Measurements from ENCODE around the gene KNDC1.

KNDC1 gene

DNA sequence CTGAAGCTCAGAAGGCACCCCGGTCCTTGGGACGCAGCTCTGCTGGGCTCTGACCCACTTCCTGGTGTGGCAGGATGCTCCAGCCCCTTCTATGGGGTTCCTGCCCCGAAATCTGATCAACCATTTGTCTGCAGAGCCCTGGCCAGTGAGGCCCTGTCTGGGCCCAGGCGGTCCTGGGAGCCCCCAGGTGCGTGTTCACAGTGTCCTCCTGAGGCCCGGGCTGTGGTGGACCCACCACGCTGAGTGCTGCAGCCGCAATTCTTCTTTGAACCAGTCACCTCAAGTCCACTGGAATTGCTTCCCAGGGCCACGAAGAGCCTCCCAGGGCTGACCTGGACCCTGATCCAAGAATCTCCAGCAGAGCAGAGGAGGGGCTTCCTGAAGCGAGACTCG lies 19.1 kb downstream of the KNDC1 start:
- no peak for DNase-seq

DNA sequence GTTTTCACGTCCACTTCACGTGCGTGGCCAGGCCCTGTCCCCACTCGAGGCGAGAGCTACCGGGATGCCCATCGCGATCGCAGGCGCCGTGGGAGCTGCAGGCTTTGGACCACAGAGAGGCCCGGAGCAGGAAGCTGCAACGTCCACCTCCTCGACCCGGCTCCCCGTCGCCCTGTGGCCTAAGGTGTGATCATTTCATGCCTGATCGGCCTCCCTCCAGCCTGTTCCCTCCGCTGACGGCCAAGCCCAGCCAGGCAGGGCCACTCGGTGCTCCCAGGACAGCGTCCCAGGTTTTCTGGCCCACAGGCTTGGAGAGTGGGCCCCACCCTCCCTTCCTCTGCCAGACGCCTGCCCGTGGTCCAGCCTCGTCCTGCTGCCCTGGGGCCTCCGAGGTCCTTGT lies 19.6 kb downstream of the KNDC1 start:
- DNase-seq: no peak

DNA sequence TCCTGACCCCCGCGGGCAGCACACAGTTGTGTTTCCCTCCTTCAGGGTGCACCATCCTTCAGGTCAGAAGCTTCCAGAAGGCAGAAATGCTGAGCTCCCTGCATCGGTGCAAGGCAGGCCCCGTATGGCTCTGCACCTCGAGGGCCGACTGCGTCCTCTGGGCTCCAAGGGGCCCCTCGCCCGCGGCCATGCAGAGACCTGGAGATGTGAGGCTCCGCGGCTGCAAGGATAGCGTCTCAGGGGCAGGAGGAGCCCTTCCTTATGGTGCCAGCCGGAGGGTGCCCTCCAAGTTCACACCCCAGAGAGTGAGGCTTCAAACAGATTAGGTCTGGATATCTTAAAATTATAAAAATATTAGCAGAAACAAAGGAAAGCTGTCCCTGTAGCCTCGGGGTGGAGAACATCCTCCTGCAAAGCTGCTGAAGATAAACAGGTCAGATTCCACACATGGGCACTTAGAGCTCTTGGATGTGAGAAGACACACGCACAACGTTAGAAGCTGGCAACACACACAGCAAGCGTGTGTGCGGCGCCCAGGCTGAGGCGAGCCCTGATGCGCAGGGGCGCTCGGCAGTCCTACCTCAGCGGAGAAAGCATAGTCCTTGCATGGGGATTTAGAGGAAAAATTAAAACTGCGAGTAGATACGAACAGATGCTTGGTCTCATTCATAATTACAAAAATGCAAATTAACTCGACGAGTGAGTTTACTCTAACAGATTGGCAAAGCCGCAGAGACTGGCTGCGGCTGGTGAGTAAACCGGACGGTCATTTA lies 20.4 kb downstream of the KNDC1 start:
- DNase-seq: no peak

DNA sequence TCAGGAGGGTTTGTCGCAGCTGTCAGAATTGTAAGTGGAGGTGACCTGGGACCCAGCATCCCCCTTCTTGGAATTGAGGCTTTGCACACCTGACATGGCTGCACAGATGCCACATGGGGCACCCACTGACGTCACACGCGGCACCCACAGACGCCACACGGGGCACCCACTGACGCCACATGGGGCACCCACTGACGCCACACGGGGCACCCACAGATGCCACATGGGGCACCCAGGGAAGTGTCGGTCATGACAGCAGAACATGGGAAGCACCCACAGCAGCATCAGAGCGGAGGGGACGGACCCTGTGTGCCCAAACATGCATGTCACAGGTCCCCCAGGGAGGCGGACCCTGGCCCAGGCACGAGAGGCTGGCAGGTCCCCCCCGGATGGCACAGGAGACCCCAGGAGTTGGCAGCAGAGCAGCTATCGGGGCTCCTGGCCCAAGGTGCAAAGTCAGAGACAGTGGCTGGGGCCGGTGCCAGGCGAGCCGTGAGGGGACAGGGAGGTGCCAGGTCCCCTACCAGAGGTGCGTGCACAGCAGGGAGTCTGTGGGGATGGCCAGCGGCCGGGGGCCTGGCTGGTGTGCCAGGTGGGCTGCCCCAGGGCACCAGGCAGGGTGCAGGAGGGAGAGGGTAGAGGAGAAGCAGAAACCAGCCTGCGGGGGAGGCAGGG lies 21.1 kb downstream of the KNDC1 start:
- DNase-seq: no peak

DNA sequence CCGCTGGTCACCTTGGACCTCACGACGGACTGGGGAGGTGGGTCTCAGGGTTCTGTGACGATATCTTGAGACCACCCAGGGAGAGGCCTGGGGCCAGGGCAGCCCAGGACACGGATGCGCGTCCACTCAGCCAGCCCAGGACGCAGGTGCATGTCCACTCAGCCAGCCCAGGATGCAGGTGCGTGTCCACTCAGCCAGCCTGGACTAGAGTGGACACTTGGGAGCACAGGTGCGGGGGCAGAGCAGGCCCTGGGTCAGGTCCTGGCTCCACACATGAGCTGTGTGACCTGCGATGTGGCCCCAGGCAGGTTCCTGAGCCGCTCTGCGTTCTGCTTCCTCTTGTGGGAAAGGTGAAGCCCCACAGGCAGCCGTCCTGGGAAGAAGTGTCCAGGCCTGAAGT lies 22.2 kb downstream of the KNDC1 start:
- DNase-seq: no peak

DNA sequence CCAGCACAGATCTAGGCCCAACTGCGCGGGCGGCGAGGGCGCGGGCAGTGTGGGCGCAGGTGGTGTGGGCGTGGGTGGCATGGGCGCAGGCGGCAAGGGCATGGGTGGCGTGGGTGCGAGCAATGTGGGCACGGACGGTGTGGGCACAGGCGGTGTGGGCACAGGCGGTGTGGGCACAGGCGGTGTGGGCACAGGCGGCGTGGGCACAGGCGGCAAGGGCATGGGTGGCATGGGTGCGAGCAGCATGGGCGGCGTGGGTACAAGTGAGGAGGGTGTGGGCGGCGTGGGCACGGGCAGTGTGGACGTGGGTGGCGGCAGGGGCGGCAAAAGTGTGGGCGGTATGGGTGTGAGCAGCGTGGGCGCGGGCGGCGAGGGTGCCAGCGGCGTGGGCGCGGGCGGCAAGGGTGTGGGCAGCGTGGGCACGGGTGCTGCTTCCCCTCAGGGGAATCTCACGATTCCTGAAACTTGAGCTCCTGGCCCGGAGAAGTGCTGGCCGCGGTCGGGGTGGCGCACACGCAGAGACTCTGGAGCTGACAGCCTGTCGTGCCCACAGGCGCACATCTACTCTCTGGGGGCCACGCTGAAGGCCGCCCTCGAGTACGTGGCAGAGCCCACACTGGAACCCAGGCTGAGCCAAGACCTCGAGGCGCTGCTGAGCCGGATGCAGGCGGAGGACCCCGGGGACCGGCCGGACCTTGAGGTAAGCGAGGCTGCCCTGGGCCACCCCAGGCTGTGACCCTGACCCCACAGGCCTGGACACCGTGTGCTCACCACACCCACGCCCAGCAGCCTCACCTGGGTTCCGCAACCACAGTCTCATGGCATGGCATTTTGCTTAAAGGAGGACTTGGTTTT lies 23.0 kb downstream of the KNDC1 start:
- no peak for DNase-seq

DNA sequence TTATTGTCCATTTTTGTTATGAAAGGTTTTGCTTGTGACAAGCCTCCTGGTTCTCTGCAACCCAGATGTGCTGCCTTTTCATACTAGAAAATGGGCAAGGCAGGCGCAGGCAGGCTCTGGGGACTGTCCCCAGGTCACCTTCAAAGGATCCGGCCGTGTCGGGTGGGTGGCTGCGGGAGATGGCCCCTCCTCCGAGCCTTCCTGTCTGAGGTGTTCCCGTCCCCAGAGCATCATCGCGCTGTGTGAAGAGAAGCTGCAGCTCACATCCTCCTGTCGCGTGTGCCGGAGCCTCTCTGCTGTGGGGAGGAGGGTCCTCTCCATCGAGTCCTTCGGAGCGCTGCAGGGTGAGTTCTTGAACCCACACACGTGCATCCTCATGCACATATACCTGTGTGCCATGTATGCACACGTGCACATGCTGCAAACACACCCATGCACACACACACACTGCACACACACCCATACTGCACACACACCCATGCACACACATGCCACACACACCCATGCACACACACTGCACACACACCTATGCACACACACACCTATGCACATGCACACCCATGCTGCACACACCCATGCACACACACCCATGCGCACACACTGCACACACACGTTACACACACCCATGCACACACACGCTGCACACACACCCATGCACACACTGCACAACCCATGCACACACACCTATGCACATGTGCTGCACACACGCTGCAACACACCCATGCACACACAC lies 23.8 kb downstream of the KNDC1 start:
- DNase-seq: no peak

DNA sequence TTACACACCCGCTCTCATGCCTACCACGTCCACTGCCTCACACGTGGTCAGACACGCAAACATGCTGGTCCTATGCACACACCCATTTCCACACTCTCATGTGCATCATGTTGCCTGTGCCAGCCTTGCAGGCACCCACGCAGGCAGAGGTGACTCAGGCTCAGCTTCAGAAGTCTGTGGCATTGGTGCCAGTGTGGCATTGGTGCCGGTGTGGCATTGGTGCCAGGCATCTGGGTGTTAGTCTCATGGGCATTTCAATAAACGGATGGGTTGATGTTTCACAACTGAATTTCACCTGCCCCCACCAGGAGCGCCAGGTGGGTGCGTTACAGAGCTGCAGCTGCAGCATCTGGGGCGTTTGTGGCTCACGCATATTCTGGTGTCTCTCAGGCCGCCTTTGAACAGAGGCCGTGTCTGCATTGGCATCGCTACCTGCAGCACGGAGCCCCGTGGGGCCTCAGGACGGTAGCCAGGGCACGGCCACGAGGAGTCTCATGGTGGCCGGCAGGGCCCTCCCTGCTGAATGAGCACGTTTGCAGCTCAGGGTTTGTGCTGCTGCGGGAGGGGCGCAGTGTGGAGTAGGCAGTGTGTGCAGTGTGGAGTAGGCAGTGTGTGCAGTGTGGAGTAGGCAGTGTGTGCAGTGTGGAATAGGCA lies 24.7 kb downstream of the KNDC1 start:
- DNase-seq: no peak

DNA sequence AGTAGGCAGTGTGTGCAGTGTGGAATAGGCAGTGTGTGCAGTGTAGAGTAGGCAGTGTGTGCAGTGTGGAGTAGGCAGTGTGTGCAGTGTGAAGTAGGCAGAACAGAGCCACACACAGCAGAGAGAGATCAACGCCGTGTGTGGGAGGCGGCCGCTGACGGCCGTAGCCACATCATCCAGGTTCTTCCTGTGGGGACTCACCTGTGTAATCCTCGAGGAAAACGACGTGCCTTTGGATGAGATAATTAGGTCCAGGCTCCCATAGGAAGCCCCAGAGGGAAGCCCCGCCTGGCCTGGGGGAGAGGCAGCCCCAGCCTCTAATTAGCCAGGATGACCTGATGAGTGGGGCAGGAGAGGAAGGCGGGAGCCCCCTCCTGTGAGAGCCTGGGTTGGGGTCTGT lies 25.4 kb downstream of the KNDC1 start:
- no peak for DNase-seq

DNA sequence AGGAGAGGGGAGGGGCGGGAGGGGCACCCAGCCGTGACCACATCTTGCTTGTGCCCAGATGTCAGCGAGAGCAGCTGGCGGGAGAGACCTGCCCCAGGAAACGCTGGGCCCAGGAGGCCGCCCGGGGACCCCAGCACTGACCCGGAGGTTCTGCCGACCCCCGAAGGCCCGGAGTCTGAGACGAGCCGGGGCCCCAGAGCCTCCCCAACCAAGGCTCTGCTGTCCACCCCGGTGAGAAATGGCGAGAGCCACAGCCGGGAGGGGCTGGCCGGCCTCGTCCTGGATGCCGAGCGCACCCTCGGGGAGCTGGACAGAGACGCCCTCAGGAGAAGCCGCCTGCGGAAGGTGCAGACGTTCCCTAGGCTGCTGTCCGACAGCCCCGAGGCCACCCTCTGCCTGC lies 25.9 kb downstream of the KNDC1 start:
- no peak for DNase-seq

DNA sequence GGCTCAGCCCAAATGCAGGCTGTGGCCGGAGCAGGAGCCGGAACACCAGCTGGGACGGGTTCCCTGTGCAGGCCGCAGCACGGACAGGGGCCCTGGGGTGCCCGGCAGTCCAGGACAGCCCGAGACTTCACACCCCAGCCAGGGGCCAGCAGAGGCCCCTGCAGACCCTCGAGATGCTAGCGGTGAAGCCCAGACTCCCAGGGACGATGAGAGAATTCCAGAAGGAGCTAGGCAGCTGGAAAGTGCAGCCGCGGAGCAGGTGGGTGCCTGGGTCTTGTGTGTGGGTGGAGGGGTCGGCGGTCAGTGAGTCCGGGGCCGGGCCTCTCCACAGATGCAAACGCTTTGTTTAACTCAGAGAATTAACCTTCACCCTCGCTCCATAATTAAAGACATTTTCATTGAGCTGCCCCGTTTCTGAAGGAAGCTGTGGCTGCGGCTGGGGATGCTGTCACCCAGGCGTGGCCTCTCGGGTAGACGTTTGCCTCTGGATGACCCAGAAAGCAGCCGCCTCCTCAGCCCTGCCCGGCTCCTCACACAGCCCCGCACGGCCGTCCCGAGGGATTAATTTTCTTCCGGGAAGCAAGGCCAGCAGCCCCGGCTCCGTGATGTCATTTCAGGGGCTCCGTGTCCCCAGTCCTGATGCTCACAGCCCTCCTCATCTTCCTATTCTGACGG lies 26.5 kb downstream of the KNDC1 start:
- no peak for DNase-seq

DNA sequence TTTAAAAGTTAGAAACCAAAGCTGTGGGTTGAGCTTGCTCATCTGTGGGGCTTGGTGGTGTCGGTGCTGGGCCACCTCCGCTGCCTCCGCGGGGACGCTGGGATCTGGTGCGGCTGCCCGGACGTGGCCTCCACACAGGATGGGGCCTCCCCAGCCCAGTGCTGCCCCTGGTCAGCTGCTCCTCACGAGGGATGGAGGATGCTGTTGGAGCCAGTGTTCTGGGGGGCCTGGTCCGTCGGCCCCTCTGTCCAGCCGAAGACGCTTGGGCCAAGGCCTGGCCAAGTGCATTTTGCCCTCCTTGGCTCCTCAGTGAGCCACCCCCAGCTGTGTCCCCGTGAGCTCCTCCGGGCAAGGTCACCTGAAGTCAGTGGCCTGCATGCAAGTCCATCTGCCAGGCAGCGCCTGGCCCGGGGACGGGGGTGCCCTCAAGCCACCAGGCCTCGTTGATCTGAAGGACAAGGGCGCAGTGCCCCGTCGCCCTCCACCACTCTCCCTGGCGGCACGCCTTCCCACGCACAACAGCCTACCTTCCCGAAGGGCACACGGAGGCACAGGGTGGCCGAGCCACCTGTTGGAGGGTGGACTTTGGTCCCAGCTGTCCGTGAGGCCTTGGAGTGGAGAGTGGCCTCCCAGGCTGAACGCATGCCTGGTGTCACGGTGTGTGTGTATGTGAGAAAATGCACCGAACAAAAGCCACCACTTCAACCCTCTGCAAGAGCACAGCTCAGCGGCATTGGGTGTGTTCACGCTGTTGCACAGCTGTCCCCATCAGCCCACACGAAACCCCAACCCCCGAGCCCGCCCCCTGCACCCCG lies 27.3 kb downstream of the KNDC1 start:
- no peak for DNase-seq

DNA sequence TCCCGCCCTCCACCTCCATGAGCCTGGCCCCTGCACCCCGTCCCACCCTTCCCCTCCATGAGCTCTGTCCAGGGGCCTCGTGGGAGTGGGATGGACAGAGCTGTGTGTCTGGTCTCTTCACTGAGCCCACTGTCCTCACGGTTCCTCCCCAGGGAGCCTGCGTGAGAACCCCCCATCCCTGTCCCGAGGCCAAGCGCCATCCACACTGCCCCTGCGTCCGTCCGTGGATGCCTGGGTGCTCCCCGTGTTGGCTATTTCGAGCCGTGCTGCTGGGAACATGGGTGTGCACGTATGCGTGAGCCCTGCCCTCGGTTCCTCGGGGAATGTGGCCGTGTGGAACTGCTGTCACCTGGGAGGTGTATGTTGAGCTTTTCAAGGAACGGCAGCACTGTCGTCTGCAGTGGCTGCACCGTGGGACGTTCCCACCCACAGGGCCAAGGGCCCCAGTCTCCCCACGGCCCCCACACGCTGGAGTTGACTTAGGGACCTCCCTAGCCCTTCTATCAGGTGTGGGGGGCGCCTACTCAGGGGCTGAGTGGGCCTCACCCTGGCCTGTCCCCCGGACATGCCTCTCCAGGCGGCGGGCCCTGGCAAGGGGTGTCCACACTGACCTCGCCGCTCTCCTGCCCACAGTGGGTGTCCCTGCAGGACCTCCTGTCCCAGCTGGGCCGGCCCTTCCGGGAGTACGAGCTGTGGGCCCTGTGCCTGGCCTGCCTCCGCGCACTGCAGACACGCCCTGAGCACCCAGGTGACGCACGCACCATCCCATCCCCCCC lies 28.1 kb downstream of the KNDC1 start:
- no peak for DNase-seq

DNA sequence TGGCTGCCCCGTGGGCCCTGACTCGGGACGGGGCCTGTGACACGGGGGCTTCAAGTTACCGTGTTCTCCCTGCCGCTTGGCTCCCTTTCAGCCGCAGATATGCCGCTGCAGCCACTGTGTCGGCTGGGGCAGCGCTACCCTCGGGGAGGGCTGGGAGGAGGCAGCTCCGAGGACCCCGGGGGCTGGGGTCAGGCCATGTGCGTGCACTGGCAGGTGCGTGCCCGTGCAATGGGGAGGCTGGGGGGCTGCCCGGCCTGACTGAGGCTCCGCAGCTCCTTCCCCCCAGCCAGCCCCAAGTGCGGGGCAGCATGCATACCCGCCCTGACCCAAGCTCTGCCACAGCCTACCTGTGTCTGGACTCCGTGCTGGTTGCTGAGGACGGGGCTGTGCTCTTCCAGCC lies 29.2 kb downstream of the KNDC1 start:
- DNase-seq: no peak

DNA sequence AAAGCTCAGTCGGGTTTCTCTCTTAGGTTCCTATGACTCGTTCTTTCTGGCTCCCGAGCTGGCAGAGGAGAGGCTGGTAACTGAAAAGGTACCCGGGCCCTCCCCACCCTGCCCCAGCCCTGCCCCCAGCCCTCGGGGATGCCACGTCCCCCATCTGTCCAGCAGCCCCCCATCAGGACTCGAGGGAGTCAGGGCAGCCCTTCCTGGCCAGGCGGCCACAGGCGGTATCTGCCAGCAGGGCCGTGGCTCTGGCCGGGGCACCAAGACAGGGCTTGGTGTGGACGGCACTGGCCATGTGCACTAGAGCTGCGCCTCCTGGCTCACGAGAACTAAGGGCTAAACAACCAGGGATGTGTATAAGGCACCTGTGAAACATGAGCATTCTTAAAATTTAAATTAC lies 29.7 kb downstream of the KNDC1 start:
- DNase-seq: no peak

DNA sequence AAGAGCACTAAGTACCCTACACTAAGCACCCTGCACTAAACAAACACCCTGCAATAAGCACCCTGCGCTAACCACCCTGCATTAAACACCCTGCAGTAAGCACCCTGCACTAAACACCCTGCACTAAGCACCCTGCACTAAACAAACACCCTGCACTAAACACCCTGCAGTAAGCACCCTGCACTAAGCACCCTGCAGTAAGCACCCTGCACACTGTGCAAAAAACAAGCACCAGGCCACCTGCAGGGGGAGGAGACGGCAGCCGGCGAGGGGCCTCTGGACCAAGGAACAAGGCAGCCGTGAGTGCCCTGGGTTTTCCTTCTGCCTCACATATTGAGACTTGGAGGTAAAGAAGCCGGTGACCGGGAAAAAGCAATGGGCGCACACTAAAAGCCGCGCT lies 30.2 kb downstream of the KNDC1 start:
- DNase-seq: no peak

DNA sequence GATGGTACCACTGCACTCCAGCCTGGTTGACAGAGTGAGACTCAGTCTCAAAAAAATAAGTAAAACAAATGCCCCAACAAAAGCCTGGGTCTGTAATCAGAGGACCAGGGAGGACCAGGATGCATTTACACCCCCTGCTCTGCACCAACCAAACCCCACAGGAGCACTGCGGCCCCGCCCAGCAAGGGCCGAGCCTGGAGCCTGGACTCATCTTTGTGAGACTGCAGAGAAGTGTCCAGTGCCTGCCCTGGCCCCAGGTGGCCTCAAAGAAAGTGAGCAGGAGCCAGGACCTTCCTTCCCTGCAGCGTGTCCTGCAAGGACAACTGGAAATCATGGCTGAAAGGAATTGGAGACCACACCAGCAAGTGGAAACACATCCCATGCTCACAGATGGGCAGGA lies 31.6 kb downstream of the KNDC1 start:
- DNase-seq: no peak

DNA sequence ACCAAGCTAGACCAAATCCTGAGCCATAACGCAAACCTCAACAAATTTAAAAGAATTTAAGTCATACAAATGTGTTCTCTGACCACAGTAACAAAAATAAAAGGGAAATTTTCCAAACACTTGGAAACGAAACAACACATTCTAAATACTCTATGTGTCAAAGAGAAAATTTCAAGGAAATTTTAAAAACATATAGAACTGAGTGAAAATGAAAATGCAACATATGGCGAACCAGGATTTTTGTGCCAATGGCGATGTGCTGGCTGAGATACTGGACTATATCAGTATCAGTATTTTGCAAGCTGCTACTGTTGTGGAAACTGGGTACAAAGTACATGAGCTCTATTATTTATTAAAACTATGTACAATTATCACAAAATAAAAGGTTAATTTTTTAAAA lies 34.1 kb downstream of the KNDC1 start:
- no peak for DNase-seq

DNA sequence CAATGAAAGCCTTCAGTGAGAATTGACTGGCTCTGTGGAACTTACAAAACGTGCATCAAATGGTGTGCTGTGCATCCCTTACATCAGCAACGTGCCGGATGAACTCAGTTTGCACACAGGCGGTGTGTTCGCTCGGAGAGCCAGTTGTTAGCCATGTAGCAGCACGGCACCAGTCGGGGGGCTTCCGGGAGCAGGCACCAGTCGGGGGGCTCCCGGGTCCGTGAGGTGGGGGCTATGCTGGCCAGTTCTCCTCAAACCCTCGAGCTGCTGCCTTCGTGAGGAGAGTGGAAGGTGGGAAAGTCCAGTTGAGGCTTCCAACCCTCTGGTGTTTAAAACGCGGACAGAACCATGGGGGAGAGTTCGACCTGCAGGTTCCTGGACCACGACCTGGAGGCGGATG lies 35.1 kb downstream of the KNDC1 start:
- DNase-seq: no peak

DNA sequence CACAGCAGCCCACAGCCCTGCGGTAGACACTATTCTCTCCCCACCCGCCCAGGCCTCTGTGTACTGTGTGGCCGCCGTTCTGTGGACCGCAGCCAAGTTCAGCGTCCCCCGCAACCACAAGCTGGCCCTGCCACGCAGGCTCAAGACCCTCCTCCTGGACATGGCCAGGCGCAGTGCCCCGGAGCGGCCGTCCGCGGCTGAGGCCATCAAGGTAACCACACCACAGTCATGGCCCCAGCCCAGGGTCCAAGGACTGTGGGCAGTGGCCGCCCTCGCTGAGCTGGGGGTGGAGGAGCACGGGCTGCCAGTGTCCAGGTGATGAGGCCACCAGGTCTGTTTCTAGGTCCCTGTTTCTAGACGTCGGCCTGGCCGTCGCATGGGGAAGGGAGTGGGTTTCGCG lies 35.6 kb downstream of the KNDC1 start:
- no peak for DNase-seq
